Body of pancreas (tissue), 4 donors: ENCODE results near the gene RAB3GAP2.

Experiments used
- POLR2A ChIP-seq, 3 donors: fragments of 450-650 bp; IDR thresholded peaks; one replicate each; pipeline ENCODE4 v1.6.1; 2016; ENCODE audit warnings: antibody characterized with exemption in 3 of 3, mild to moderate bottlenecking in 2 of 3
- TF ChIP-seq, protein P1 (sequence below), 7 experiments: fragments of 450-650 bp in 4 of 7; fragments of 200-600 bp in 3 of 7; sonication (generic) in 3 of 7; IDR thresholded peaks; one replicate each; pipeline ENCODE4 v1.5.1; 2016 to 2019; ENCODE audit warnings: antibody characterized with exemption in 7 of 7

- TF ChIP-seq, protein P1, sequence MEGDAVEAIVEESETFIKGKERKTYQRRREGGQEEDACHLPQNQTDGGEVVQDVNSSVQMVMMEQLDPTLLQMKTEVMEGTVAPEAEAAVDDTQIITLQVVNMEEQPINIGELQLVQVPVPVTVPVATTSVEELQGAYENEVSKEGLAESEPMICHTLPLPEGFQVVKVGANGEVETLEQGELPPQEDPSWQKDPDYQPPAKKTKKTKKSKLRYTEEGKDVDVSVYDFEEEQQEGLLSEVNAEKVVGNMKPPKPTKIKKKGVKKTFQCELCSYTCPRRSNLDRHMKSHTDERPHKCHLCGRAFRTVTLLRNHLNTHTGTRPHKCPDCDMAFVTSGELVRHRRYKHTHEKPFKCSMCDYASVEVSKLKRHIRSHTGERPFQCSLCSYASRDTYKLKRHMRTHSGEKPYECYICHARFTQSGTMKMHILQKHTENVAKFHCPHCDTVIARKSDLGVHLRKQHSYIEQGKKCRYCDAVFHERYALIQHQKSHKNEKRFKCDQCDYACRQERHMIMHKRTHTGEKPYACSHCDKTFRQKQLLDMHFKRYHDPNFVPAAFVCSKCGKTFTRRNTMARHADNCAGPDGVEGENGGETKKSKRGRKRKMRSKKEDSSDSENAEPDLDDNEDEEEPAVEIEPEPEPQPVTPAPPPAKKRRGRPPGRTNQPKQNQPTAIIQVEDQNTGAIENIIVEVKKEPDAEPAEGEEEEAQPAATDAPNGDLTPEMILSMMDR (IDR thresholded peaks at IDR 0.05) = no peak
- TF ChIP-seq POLR2A (IDR thresholded peaks at IDR 0.05) = no peak
Observed at GRCh38 chr1:220296981-220297380, 24.7 kb upstream of the RAB3GAP2 start.
